NCI-H2029 treated with DMSO at 0.1 percent for 48 hours (cell line): Measurements from ENCODE around the gene BRD4.
A peak's percentile ranks its signal among the peaks of the same experiment; 100 is the strongest.
"Not testable (repeated sequence)": the region's sequence is repeated elsewhere in the genome, so short reads cannot be mapped to it uniquely, and the experiment has no call there.

Experiments used
- DNase-seq: peaks from one replicate; lab custom pipeline; 2025; lab: John Stamatoyannopoulos, UW

BRD4 gene

DNA sequence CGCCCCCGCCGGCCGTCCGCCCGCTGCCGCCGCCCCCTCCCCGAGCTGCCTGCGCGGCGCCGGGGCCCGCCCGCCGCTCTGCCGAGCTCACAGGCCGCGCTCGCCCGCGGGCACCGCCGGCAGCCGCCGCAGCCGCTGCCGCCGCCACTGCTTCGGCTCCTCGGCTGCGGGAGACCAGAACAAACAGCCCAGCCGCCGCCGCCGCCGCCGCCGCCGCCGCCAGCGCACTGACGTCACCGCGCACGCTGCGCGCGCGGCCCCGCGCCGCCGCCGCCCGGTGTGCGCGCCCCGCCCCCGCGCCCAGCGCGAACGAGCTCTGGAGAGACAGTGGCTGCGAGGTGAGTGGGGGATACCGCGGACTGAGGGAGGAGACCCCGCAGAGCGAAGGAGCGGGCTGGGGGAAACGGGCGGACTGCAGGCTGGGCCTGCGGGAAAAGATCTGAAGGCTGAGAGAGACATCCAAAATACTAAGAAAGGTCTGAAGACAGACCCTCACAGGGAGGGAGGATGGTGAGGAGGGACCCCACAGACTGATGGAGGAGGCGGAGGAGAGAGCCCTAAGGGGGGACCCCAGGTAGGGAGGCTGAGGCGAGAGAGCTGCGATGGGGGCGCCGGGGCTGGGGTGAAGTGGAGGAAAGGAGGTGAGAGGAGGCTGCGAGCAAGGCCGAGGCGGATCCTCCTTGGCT is at the start of gene BRD4:
Gene BRD4, minus strand, starts transcription at position 229 of the 686 bp plus-strand sequence. CDS start 59,440 bp downstream, outside the sequence.
- no peak for DNase-seq

- no peak for DNase-seq
Observed at GRCh38 chr19:15381864-15382263, 49.5 kb upstream of the BRD4 start.

GRCh38 chr19:15381429-15381828 is 49.1 kb upstream of the BRD4 start:
- no peak for DNase-seq

- DNase-seq: no peak
Observed at GRCh38 chr19:15379999-15380647, 47.8 kb upstream of the BRD4 start.

GRCh38 chr19:15379083-15379998 is 47.0 kb upstream of the BRD4 start, which contains the start of gene AKAP8:
Gene AKAP8 (minus strand): TSS chr19:15379787. CDS start chr19:15379731, 56 bp downstream.
- DNase-seq: peak; percentile 85

GRCh38 chr19:15378534-15379082 is 46.3 kb upstream of the BRD4 start:
- no peak for DNase-seq

GRCh38 chr19:15374796-15375440 is 42.6 kb upstream of the BRD4 start:
- no peak for DNase-seq

DNA sequence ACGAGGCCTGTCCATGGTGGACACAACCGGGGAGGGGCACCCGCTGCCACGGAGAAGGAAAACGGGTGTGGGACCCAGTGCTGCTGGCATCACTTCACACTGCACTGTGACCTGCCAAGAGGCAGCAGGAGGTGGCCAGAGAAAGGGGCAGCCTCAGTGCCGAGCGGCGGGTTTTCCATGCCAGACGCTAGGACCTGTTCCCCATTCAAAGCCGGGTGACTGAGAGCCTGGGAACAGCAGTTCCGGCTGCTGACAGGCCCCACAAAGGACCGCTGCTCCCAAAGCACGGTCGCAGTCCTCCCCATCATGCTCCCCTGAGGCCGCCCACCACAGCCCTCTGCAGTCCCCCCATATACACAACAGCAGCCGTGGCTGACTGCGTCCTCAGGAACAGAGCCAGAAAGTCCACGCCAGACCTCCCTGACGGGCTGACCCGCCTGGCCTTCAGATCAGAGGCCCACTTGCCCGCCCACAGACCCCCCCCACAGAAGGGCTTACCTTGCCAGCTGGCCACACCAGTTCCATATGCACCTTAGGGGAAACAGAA is 41.8 kb upstream of the BRD4 start:
- no peak for DNase-seq

DNA sequence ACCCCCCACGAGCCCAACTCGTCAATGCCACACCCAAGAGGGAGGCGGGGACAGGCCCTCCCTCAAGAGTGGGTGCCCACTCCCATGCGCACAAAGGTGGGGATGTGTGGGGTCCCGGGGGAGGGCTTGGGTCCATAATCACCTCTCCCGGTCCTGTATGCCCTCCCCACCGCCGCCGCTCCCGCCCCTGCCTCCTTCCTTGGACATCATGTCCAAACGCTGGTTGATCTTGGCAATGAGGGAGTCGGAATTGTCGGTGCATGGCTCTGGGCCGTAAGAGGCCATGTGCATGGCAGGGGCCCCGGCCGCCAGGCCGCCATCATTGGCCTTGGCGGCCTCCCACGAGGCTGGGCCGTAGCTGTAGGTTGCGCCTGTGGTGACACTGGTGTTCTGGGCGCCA is 41.3 kb upstream of the BRD4 start:
- DNase-seq: no peak

GRCh38 chr19:15372891-15373301 is 40.6 kb upstream of the BRD4 start:
- DNase-seq: no peak

GRCh38 chr19:15372470-15372869 is 40.1 kb upstream of the BRD4 start:
- no peak for DNase-seq

GRCh38 chr19:15371786-15372380 is 39.5 kb upstream of the BRD4 start:
- DNase-seq: no peak

- DNase-seq: no peak
Observed at GRCh38 chr19:15371119-15371518, 38.8 kb upstream of the BRD4 start.

GRCh38 chr19:15369594-15369891 is 37.2 kb upstream of the BRD4 start:
- DNase-seq: no peak

DNA sequence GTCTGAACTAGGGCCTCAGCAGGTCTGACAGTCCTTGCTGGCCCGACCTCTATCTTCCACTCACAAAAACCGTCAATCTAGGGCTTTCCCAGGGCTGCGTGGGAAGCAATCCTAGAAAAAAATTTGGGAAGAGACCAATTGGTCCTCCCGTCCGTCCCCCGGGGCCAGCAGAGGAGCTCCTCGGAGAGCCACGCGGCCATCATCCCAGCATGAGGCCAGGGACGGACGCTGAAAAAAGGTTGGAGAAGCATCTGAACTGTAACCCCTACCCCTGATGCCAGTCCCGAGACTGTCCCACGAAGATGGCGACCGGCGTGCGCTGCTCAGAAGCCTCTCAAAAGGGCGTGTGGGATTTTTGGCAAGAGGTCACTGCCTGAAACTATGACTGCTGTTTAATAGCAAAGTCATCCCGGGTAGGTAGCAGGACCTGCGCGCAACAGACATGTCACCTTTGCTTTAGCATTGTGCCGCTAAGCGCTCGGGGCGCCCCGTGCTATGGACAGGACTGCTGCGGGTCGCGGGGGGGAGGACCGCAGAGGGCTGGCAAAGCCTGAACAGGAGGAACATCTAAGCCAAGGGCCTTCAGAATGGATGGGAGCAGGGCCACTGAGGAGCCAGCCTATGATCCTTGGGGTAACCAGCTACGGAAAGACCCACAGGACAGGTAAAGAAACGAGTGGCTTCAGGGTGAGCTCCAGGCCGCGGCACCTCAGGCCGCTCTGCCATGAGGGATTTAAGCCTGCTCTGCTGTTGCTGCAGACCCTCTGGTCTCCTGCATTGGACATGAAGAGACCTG is 36.7 kb upstream of the BRD4 start:
- DNase-seq: no peak

DNA sequence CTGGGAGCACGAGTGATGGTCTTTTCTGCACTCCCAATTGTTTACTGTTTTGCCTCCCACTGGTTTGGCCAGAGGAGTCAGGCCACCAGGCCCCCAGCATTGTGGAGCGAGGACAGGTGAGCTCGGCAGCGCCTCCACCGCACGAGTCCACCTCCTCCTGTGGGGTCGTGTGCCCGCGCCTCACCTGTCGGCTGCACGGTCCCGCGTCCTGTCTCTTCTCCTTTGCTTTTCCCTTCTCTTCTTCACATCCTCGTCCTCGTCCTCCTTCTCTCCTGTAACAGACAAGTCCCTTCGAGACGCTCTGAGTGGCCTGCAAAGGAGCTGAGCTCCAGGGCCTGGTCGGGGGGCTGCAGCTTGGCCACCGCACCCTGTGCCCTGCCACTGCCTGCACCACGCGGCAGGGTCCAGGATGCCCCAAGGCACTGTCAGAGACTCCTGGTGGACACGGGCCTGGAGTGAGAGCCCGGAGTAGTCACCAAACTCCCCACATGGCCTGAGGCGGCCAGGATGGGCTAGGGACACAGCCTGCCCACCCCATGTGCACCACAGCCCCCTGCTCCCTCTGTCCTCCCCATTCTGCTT is 35.8 kb upstream of the BRD4 start:
- DNase-seq: no peak

- DNase-seq: no peak
Observed at GRCh38 chr19:15367439-15367838, 35.1 kb upstream of the BRD4 start.

GRCh38 chr19:15365264-15365663 is 32.9 kb upstream of the BRD4 start:
- no peak for DNase-seq

- DNase-seq: not testable (repeated sequence)
Observed at GRCh38 chr19:15363791-15364190, 31.5 kb upstream of the BRD4 start.

GRCh38 chr19:15363048-15363447 is 30.7 kb upstream of the BRD4 start:
- not testable (repeated sequence) for DNase-seq
